Stimulated activated CD8-positive, alpha-beta memory T cell treated with anti-CD3 and anti-CD28 coated beads, Interleukin-4, amount 100 ng/mL, for 24 hours (primary cell): ENCODE data around the gene EEF1AKMT3.

Source experiments
- DNase-seq: peaks from one replicate; pipeline ENCODE4 v3.0.0-alpha.2; 2020; ENCODE audit warnings: low read depth

The EEF1AKMT3 gene

GRCh38 chr12:57751432-57751787 is 21.0 kb upstream of the EEF1AKMT3 start:
- no peak for DNase-seq

- peak; percentile 98 for DNase-seq
These were observed 20.4 kb upstream of the EEF1AKMT3 start, which contains the start of gene CDK4 for GRCh38 chr12:57751788-57752667. CDK4 (minus strand) TSS chr12:57752310; CDS start chr12:57751717, 593 bp downstream.

GRCh38 chr12:57752668-57753000 is 19.8 kb upstream of the EEF1AKMT3 start:
- no peak for DNase-seq

- no peak for DNase-seq
These were observed 18.6 kb upstream of the EEF1AKMT3 start for GRCh38 chr12:57753756-57754337.

GRCh38 chr12:57754411-57755193 is 17.8 kb upstream of the EEF1AKMT3 start, which contains the start of gene MARCHF9:
MARCHF9 (plus strand) TSS chr12:57755103; CDS start chr12:57755529, 426 bp downstream.
- peak; percentile 76 for DNase-seq

GRCh38 chr12:57755194-57755453 is 17.3 kb upstream of the EEF1AKMT3 start:
- no peak for DNase-seq

- DNase-seq, result no peak
These were observed 16.7 kb upstream of the EEF1AKMT3 start for GRCh38 chr12:57755454-57756372.

GRCh38 chr12:57756406-57757341 is 15.7 kb upstream of the EEF1AKMT3 start:
- DNase-seq, result peak; percentile 57

- no peak for DNase-seq
These were observed 14.6 kb upstream of the EEF1AKMT3 start for GRCh38 chr12:57757771-57758170.

- no peak for DNase-seq
These were observed 13.7 kb upstream of the EEF1AKMT3 start for GRCh38 chr12:57758552-57759359.

- no peak for DNase-seq
These were observed 12.9 kb upstream of the EEF1AKMT3 start for GRCh38 chr12:57759360-57759980.

GRCh38 chr12:57760347-57760982 is 11.9 kb upstream of the EEF1AKMT3 start:
- no peak for DNase-seq

- DNase-seq, result no peak
These were observed 10.9 kb upstream of the EEF1AKMT3 start for GRCh38 chr12:57761391-57761998.

GRCh38 chr12:57762463-57762862 is 10.0 kb upstream of the EEF1AKMT3 start:
- no peak for DNase-seq

GRCh38 chr12:57763881-57764661 is 8.3 kb upstream of the EEF1AKMT3 start:
- DNase-seq, result no peak

- DNase-seq, result no peak
These were observed 7.8 kb upstream of the EEF1AKMT3 start for GRCh38 chr12:57764662-57765002.

GRCh38 chr12:57765003-57765697 is 7.3 kb upstream of the EEF1AKMT3 start:
- DNase-seq, result no peak
